ENCODE measurements around the gene TBCK.

- no peak for TF ChIP-seq EP300 (IDR thresholded peaks at IDR 0.05; ENCODE audit: borderline replicate concordance)
- TF ChIP-seq CEBPB (IDR thresholded peaks at IDR 0.05), result no peak
- TF ChIP-seq NFIC (IDR thresholded peaks at IDR 0.05), result no peak
- TF ChIP-seq TAF1 (IDR thresholded peaks at IDR 0.05; ENCODE audit: low read depth), result no peak
- no peak for TF ChIP-seq YY1 (IDR thresholded peaks at IDR 0.05; ENCODE audit: low read depth)
- TF ChIP-seq ZBTB7A (IDR thresholded peaks at IDR 0.05; ENCODE audit: low read depth), result no peak
These were observed 14.0 kb downstream of the TBCK start for GRCh38 chr4:106302062-106302438.

Measured in Ishikawa (cell line).